ENCODE data around the gene TIAM2.
"Not testable (repeated sequence)": the region's sequence is repeated elsewhere in the genome, so short reads cannot be mapped to it uniquely, and the experiment has no call there.

TIAM2 gene

GRCh38 chr6:155177363-155177961 is 182.3 kb downstream of the TIAM2 start:
- TF ChIP-seq, protein P1, sequence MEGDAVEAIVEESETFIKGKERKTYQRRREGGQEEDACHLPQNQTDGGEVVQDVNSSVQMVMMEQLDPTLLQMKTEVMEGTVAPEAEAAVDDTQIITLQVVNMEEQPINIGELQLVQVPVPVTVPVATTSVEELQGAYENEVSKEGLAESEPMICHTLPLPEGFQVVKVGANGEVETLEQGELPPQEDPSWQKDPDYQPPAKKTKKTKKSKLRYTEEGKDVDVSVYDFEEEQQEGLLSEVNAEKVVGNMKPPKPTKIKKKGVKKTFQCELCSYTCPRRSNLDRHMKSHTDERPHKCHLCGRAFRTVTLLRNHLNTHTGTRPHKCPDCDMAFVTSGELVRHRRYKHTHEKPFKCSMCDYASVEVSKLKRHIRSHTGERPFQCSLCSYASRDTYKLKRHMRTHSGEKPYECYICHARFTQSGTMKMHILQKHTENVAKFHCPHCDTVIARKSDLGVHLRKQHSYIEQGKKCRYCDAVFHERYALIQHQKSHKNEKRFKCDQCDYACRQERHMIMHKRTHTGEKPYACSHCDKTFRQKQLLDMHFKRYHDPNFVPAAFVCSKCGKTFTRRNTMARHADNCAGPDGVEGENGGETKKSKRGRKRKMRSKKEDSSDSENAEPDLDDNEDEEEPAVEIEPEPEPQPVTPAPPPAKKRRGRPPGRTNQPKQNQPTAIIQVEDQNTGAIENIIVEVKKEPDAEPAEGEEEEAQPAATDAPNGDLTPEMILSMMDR (IDR thresholded peaks at IDR 0.05; ENCODE audit: control insufficient read depth, extremely low read depth, insufficient read depth): peak; percentile 59
- no peak overlapping the region for H3K4me3 ChIP-seq (ENCODE audit: low read depth, low read length)
- no peak for DNase-seq (ENCODE audit: low read depth)

GRCh38 chr6:155181498-155181897 is 186.4 kb downstream of the TIAM2 start:
- no peak for DNase-seq (ENCODE audit: low read depth)
- TF ChIP-seq, protein P1 (IDR thresholded peaks at IDR 0.05; ENCODE audit: control insufficient read depth, extremely low read depth, insufficient read depth): no peak
- no peak overlapping the region for H3K4me3 ChIP-seq (ENCODE audit: low read depth, low read length)

- TF ChIP-seq, protein P1 (IDR thresholded peaks at IDR 0.05; ENCODE audit: control insufficient read depth, extremely low read depth, insufficient read depth): no peak
- DNase-seq (ENCODE audit: low read depth): no peak
- no peak overlapping the region for H3K4me3 ChIP-seq (ENCODE audit: low read depth, low read length)
Observed at GRCh38 chr6:155182103-155182502, 187.0 kb downstream of the TIAM2 start.

DNA sequence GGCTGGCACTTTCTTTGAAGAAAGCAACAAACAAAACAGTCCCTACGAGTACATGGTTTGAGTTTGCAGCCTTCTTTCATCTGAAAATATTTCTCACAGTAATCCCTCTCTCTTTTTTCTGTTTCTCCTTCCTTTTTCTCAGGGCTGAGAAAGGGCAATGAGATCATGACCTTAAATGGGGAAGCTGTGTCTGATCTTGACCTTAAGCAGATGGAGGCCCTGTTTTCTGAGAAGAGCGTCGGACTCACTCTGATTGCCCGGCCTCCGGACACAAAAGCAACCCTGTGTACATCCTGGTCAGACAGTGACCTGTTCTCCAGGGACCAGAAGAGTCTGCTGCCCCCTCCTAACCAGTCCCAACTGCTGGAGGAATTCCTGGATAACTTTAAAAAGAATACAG is 188.0 kb downstream of the TIAM2 start:
- TF ChIP-seq, protein P1 (IDR thresholded peaks at IDR 0.05; ENCODE audit: control insufficient read depth, extremely low read depth, insufficient read depth): no peak
- DNase-seq (ENCODE audit: low read depth): no peak
- H3K4me3 ChIP-seq (ENCODE audit: low read depth, low read length): no peak overlapping the region

DNA sequence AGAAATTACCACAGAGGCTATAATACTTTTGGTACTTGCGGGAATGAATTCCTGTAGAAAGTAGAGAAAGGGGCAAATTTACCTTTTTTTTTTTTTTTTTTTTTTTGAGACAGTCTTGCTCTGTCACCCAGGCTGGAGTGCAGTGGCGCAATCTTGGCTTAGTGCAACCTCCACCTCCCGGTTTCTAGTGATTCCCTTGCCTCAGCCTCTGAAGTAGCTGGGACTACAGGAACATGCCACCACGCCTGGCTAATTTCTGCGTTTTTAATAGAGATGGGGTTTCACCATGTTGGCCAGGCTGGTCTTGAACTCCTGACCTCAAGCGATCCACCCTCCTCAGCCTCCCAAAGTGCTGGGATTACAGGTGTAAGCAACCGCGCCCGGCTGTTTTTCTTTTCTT is 189.9 kb downstream of the TIAM2 start:
- not testable (repeated sequence) for H3K4me3 ChIP-seq (ENCODE audit: low read depth, low read length); DNase-seq (ENCODE audit: low read depth)

DNA sequence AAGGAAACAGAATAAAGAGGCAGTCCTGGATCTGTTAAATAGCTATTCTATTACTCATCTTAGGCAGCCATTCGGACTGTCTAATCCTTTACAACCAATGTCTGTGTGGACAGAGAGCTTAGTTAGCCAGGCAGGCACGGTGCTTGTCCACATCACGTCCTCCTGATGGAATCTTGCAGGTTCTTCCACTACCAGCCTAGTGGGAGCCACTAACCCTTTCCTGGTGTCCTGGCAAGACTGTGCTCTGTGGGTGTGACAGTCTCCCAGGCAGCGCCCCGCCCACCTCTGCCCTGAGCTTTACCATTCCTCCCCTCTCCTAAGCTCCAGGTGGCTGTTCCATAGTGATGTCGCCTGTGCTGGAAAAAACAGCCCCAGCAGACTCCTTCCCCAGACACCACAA is 190.4 kb downstream of the TIAM2 start:
- TF ChIP-seq, protein P1 (IDR thresholded peaks at IDR 0.05; ENCODE audit: control insufficient read depth, extremely low read depth, insufficient read depth): no peak
- no peak for DNase-seq (ENCODE audit: low read depth)
- H3K4me3 ChIP-seq (ENCODE audit: low read depth, low read length): no peak overlapping the region

- TF ChIP-seq, protein P1 (IDR thresholded peaks at IDR 0.05; ENCODE audit: control insufficient read depth, extremely low read depth, insufficient read depth): no peak
- no peak for DNase-seq (ENCODE audit: low read depth)
- H3K4me3 ChIP-seq (ENCODE audit: low read depth, low read length): no peak overlapping the region
Observed at GRCh38 chr6:155186052-155186658, 191.0 kb downstream of the TIAM2 start.
